Ascending aorta (tissue), 2 donors: ENCODE results near the gene GPC6. TPM values are rescaled to one million over a fixed set of nuclear protein-coding genes. Genes with fewer than 3 reads are reported as not detected.

Source experiments
- DNase-seq, 2 donors: peaks; one replicate each; pipeline ENCODE4 v3.0.0-alpha.2; 2019; ENCODE audit warnings: low spot score in 2 of 2
- H3K27ac ChIP-seq, 2 donors: fragments of 200-600 bp; sonication (generic); one replicate each; pipeline ENCODE4 v1.5.1; 2016 to 2017; ENCODE audit warnings: mild to moderate bottlenecking in 1 of 2
- H3K27me3 ChIP-seq: fragments of 200-600 bp; sonication (generic); one replicate; pipeline ENCODE4 v1.5.1; 2017
- H3K36me3 ChIP-seq, 2 donors: fragments of 200-600 bp; sonication (generic); one replicate each; pipeline ENCODE4 v1.5.1; 2016
- H3K4me1 ChIP-seq, 2 donors: fragments of 200-600 bp; sonication (generic); one replicate each; pipeline ENCODE4 v1.5.1; 2016 to 2017; ENCODE audit warnings: mild to moderate bottlenecking in 1 of 2
- H3K4me3 ChIP-seq, 2 donors: fragments of 200-600 bp; sonication (generic); one replicate each; pipeline ENCODE4 v1.5.1; 2016 to 2017; ENCODE audit warnings: mild to moderate bottlenecking in 1 of 2
- H3K9me3 ChIP-seq, 2 donors: fragments of 200-600 bp; sonication (generic); one replicate each; pipeline ENCODE4 v1.5.1; 2016
- CTCF ChIP-seq, 3 experiments: fragments of 200-600 bp in 2 of 3; fragments of 450-650 bp in 1 of 3; sonication (generic) in 2 of 3; IDR thresholded peaks; one replicate each; pipeline ENCODE4 v1.5.1; 2016 to 2019; ENCODE audit warnings: antibody characterized with exemption in 3 of 3, mild to moderate bottlenecking in 1 of 3, moderate library complexity in 1 of 3
- intact Hi-C: fragments of 100-400 bp; cut with DNase I; formaldehyde crosslinking; loops from one replicate; pipeline ENCODE4 v1.15.1; 2023
- total RNA-seq: library from RNA; depleted of rRNA; stranded (reverse); fragments of >200 nt; gene quantifications from one replicate; pipeline ENCODE4 v1.1.0, GENCODE V29; 2016

GPC6 gene
- total RNA-seq, 1 donor from 2014 or later, result 23.2 TPM

GRCh38 chr13:94218951-94219350 lies 992.3 kb downstream of the GPC6 start:
- TF ChIP-seq CTCF (IDR thresholded peaks at IDR 0.05), result no peak
- Histone ChIP-seq H3K4me1 (no peaks in the 10 kb centered on the region), H3K9me3 (no peaks in the 10 kb centered on the region), H3K27ac (no peak overlapping the region), H3K36me3 (no peaks in the 10 kb centered on the region), H3K4me3 (no peak overlapping the region), H3K27me3 (no peaks in the 10 kb centered on the region)
- intact Hi-C loops, result no loop called here
- no peak for DNase-seq

- no peak for DNase-seq
- Histone ChIP-seq H3K27ac (no peak overlapping the region), H3K36me3 (no peaks in the 10 kb centered on the region), H3K4me3 (no peak overlapping the region), H3K27me3 (no peaks in the 10 kb centered on the region), H3K4me1 (no peaks in the 10 kb centered on the region), H3K9me3 (no peaks in the 10 kb centered on the region)
- TF ChIP-seq CTCF (IDR thresholded peaks at IDR 0.05), result no peak
- intact Hi-C loops, result no loop called here
These were observed 998.1 kb downstream of the GPC6 start for GRCh38 chr13:94224670-94225069.

DNA sequence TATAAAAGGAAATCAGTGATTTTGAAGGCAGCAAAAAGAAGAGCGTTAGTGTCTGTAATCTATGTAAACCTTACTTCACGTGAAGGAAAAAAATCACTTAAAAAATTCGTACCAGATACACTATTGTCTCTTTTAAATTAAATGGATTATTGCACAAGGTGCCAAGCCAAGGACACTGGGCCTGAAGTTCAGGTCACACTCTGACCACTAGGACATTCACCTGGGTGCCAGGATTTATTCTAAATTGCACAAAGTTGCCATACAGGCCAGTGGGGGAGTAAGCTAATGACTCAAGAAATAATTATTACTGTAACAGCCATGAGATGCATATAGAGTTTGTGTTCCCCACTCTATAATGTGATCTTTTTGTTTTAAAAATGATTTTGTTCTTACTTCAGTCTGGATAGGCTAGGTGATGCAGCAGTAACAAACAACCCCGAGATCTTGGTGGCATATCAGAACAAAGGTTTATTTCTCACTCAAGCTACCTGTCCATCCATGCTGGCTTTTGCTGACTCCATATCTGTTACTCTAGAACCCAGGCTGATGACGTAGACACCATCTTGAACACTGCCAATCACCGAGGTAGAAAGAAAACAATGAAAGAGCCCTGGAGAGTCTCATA lies 1000.8 kb downstream of the GPC6 start:
- H3K27ac ChIP-seq, result no peak overlapping the region

GRCh38 chr13:94228763-94229162 lies 1002.2 kb downstream of the GPC6 start:
- no peak for DNase-seq
- H3K27ac ChIP-seq, result no peak overlapping the region
- TF ChIP-seq CTCF (IDR thresholded peaks at IDR 0.05), result no peak
- no peaks in the 10 kb centered on the region for H3K9me3 ChIP-seq
- H3K4me3 ChIP-seq, result no peak overlapping the region
- no peaks in the 10 kb centered on the region for H3K4me1 ChIP-seq
- no peaks in the 10 kb centered on the region for H3K27me3 ChIP-seq
- intact Hi-C loops, result no loop called here
- H3K36me3 ChIP-seq, result no peaks in the 10 kb centered on the region

More for the DNA sequence above, 1000.8 kb downstream of the GPC6 start:
- TF ChIP-seq CTCF (IDR thresholded peaks at IDR 0.05), result no peak
- no peaks in the 10 kb centered on the region for H3K9me3 ChIP-seq
- H3K27me3 ChIP-seq, result no peaks in the 10 kb centered on the region
- intact Hi-C loops, result no loop called here
- H3K4me3 ChIP-seq, result no peak overlapping the region
- H3K36me3 ChIP-seq, result no peaks in the 10 kb centered on the region
- no peaks in the 10 kb centered on the region for H3K4me1 ChIP-seq
- no peak for DNase-seq

DNA sequence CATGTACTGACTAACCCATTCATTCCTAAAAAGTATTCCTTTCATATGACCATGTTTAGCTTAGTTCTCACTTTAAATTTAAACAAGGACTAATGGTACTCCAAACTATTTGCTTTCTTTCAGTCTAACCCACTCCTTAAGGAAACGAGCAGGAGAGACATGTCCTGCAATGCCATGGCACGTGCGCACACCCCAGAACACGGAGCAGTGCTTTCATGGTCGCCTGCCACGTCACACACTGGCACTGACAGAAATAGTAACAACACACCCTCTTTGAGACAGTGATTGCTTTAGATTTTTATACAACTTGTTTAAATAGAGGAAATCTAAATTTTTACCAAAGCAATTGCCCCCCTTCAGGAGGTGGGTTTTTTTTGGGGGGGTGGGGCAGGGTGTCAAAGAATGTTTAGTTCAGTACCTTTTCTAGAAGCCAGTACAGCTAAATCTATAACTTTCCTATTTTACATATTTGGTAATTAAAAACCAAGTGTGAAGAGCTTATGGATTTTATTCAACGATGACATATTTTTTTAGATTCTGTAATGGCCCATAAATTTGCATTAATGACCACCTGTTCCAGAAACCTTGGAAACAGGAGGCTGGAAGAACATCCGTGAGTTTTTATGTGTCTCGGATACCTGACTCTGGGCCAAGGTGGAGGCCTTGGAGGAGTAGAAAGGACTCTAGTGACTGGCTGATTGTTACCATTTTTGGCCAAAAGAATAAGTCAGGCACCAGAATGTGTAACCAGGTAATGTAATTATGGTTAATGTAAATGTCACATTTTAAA lies 1005.7 kb downstream of the GPC6 start:
- no peak overlapping the region for H3K27ac ChIP-seq
- no peaks in the 10 kb centered on the region for H3K36me3 ChIP-seq
- no peak for DNase-seq
- intact Hi-C loops, result no loop called here
- no peak for TF ChIP-seq CTCF (IDR thresholded peaks at IDR 0.05)
- no peaks in the 10 kb centered on the region for H3K9me3 ChIP-seq
- no peak overlapping the region for H3K4me3 ChIP-seq
- H3K27me3 ChIP-seq, result no peaks in the 10 kb centered on the region
- no peaks in the 10 kb centered on the region for H3K4me1 ChIP-seq
